Measurements from ENCODE around the gene ZNF138.

GRCh38 chr7:64873517-64873916 is 79.3 kb downstream of the ZNF138 start:
- TF ChIP-seq CTCF (IDR thresholded peaks at IDR 0.05): no peak
- TF ChIP-seq POLR2A (IDR thresholded peaks at IDR 0.05): no peak

All from testis (tissue), 2 donors.